Left lung (tissue), 10 donors: ENCODE measurements around the gene TOP2A. TPM values are rescaled to one million over a fixed set of nuclear protein-coding genes. Genes with fewer than 3 reads are reported as not detected.

Experiments used
- ATAC-seq: fragments of 200-7000 bp; cut with Tn5 transposase; one replicate; pipeline ENCODE4 v1.9.1; 2020; ENCODE audit warnings: moderate library complexity
- DNase-seq, 4 donors: peaks; one replicate each; pipeline ENCODE4 v3.0.0-alpha.2; 2013 to 2020
- H3K27ac ChIP-seq, 2 donors: fragments of 200-600 bp; sonication (generic) in 1 of 2; one replicate each; pipeline versions ENCODE4 v1.5.0 to v1.8.0; 2020 to 2021
- H3K27me3 ChIP-seq, 2 donors: fragments of 200-600 bp; sonication (generic) in 1 of 2; one replicate each; pipeline versions ENCODE4 v1.5.0 to v1.8.0; 2020 to 2021
- H3K36me3 ChIP-seq, 2 donors: fragments of 200-600 bp; sonication (generic) in 1 of 2; one replicate each; pipeline versions ENCODE4 v1.5.0 to v1.8.0; 2020 to 2021
- H3K4me1 ChIP-seq, 2 donors: fragments of 200-600 bp; one replicate each; pipeline ENCODE4 v1.8.0; 2021
- H3K4me3 ChIP-seq, 2 donors: fragments of 200-600 bp; sonication (generic) in 1 of 2; one replicate each; pipeline versions ENCODE4 v1.5.0 to v1.8.0; 2020 to 2021; ENCODE audit warnings: mild to moderate bottlenecking in 1 of 2
- H3K9me3 ChIP-seq, 2 donors: fragments of 200-600 bp; sonication (generic) in 1 of 2; one replicate each; pipeline versions ENCODE4 v1.5.0 to v1.8.0; 2020 to 2021
- CTCF ChIP-seq, 2 donors: fragments of 200-600 bp; sonication (generic) in 1 of 2; IDR thresholded peaks; one replicate each; pipeline versions ENCODE4 v1.5.0 to v1.8.0; 2021; ENCODE audit warnings: antibody characterized with exemption in 2 of 2
- intact Hi-C, 2 donors: fragments of 100-400 bp; cut with DNase I; formaldehyde crosslinking; loops; one replicate each; pipeline versions ENCODE4 v1.11.2 to v1.14.2; 2022
- polyA plus RNA-seq, 6 donors: library from polyadenylated mRNA; unstranded; fragments of 120-200 nt; gene quantifications; one replicate each; pipeline ENCODE4 v1.2.1, GENCODE V29; 2013; ENCODE audit not compliant: insufficient read length in 6 of 6
- total RNA-seq, 2 donors: library from RNA; stranded (reverse); fragmentation: NEBNext Ultra II Directional; extraction: Animal tissue kit (Norgen Biotek cat#: 25700); gene quantifications; one replicate each; pipeline ENCODE4 v1.2.1, GENCODE V29; 2021
- donor health status: DM: no; HTN: yes; CAD: no.
- donor health status: DM: no; HTN: no; CAD: no.

The TOP2A gene
- total and polyA plus RNA-seq, 8 donors = 18.1 to 314 (median 139) TPM

GRCh38 chr17:40447148-40447644 is 29.5 kb upstream of the TOP2A start:
- intact Hi-C loops = no loop called here

DNA sequence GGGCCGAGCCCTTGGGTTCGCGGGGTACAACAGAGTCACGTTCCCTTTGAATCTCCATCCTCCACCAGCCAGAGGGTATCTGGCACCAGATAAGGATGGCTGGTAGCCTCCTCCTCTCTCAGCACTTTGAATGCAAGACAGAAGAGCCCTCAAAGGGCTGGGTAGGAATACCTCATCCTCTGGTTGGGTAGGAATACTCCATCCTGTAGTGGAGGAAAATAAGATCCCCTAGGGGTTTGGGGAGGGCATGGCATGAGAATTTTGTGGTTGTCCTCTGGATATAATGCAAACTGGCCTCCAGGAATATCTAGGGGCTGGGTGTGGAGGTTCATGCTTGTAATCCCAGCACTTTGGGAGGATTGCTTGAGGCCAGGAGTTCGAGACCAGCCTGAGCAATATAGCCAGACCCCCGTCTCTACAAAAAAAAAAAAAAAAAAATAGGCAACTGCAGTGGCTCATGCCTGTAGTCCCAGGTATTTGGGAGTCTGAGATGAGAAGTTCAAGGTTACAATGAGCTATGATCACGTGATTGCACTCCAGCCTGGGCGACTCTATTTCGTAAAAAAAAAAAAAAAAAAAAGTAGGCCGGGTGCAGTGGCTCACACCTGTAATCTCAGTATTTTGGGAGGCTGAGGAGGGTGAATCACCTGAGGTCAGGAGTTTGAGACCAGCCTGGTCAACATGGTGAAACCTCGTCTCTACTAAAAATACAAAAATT is 28.2 kb upstream of the TOP2A start:
- Histone ChIP-seq H3K36me3 (no peaks in the 10 kb centered on the region), H3K4me1 (peaks cover 53 to 75% of the 10 kb centered on the region in 2 donors), H3K27ac (peak overlapping the region; percentile 87 to 93), H3K9me3 (no peaks in the 10 kb centered on the region), H3K4me3 (peak overlapping the region; percentile 64 to 67), H3K27me3 (peaks cover 0 to 25% of the 10 kb centered on the region in 2 donors)
- no peak for TF ChIP-seq CTCF (IDR thresholded peaks at IDR 0.05)
- intact Hi-C loops = no loop called here
- DNase-seq = no peak
- ATAC-seq = no peak

More at GRCh38 chr17:40447148-40447644, 29.5 kb upstream of the TOP2A start:
- ATAC-seq = no peak
- DNase-seq = no peak
- H3K36me3 ChIP-seq = peaks cover 0 to under 1% of the 10 kb centered on the region in 2 donors
- peaks cover 65 to 83% of the 10 kb centered on the region in 2 donors for H3K4me1 ChIP-seq
- H3K27ac ChIP-seq = peak overlapping the region; percentile 72 to 78
- H3K9me3 ChIP-seq = no peaks in the 10 kb centered on the region
- peak overlapping the region in 1 of 2 donors; percentile 67 for H3K4me3 ChIP-seq
- peaks cover 0 to 22% of the 10 kb centered on the region in 2 donors for H3K27me3 ChIP-seq
- TF ChIP-seq CTCF (IDR thresholded peaks at IDR 0.05) = no peak

- intact Hi-C loops = loop anchor here in 1 of 2 donors (5.0 kb wide), 1 partner anchor 88 kb away; no protein-coding TSS in a partner anchor
- no peaks in the 10 kb centered on the region for H3K36me3 ChIP-seq
- peak overlapping the region; percentile 87 to 93 for H3K27ac ChIP-seq
- no peak for TF ChIP-seq CTCF (IDR thresholded peaks at IDR 0.05)
- ATAC-seq (no peak), DNase-seq (no peak)
- H3K27me3 ChIP-seq = peaks cover 0 to 25% of the 10 kb centered on the region in 2 donors
- no peaks in the 10 kb centered on the region for H3K9me3 ChIP-seq
- H3K4me3 ChIP-seq = peak overlapping the region; percentile 64 to 67
- H3K4me1 ChIP-seq = peaks cover 38 to 59% of the 10 kb centered on the region in 2 donors
Measured at GRCh38 chr17:40443988-40444899, 26.5 kb upstream of the TOP2A start.

DNA sequence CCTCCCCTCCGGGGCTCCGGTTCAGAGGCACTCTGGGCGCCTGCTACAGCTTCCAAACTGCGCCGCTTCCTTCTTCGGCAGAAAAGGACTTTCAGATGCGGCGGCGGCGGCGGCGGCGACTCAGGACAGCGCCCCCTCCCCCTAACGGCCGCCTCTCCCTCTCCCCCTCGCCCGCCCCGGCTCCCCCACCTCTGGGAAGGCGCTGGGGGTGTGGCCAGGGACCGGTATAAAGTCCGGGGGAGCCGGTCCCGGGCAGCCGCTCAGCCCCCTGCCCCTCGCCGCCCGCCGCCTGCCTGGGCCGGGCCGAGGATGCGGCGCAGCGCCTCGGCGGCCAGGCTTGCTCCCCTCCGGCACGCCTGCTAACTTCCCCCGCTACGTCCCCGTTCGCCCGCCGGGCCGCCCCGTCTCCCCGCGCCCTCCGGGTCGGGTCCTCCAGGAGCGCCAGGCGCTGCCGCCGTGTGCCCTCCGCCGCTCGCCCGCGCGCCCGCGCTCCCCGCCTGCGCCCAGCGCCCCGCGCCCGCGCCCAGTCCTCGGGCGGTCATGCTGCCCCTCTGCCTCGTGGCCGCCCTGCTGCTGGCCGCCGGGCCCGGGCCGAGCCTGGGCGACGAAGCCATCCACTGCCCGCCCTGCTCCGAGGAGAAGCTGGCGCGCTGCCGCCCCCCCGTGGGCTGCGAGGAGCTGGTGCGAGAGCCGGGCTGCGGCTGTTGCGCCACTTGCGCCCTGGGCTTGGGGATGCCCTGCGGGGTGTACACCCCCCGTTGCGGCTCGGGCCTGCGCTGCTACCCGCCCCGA is 25.7 kb upstream of the TOP2A start, which contains the start of gene IGFBP4:
Gene IGFBP4, plus strand, starts transcription at position 255 of the 792 bp plus-strand sequence. Its CDS starts 286 bp downstream, at position 541.
- H3K4me1 ChIP-seq = peaks cover 29 to 51% of the 10 kb centered on the region in 2 donors
- no peaks in the 10 kb centered on the region for H3K36me3 ChIP-seq
- ATAC-seq (peak; percentile 74), DNase-seq (peak; percentile 73 to 94 (median 86))
- H3K4me3 ChIP-seq = peak within 1 kb of the TSS; percentile 64 to 67
- H3K27ac ChIP-seq = peak within 1 kb of the TSS; percentile 87 to 93
- intact Hi-C loops = loop anchor here in 1 of 2 donors (5.0 kb wide), 1 partner anchor 89 kb away; no protein-coding TSS in a partner anchor
- no peaks in the 10 kb centered on the region for H3K9me3 ChIP-seq
- peaks cover 0 to 25% of the 10 kb centered on the region in 2 donors for H3K27me3 ChIP-seq
- TF ChIP-seq CTCF (IDR thresholded peaks at IDR 0.05) = peak; percentile 7 to 35
